Parathyroid adenoma (tissue), 2 donors: ENCODE data around the gene PPP1R1A.

Experiments
- H2AFZ ChIP-seq: fragments of 300-600 bp; sonication (generic); one replicate; pipeline ENCODE4 v1.7.0; 2017; ENCODE audit warnings: antibody characterized with exemption, mild to moderate bottlenecking
- H3K27ac ChIP-seq: fragments of 300-600 bp; sonication (generic); one replicate; pipeline ENCODE4 v1.7.0; 2017
- H3K27me3 ChIP-seq: fragments of 300-600 bp; sonication (generic); one replicate; pipeline ENCODE4 v1.7.0; 2017; ENCODE audit warnings: low read length; ENCODE audit not compliant: control insufficient read depth, insufficient read depth
- H3K36me3 ChIP-seq: fragments of 300-600 bp; sonication (generic); one replicate; pipeline ENCODE4 v1.7.0; 2017; ENCODE audit warnings: low read length; ENCODE audit not compliant: control insufficient read depth, insufficient read depth
- H3K4me1 ChIP-seq: fragments of 300-600 bp; sonication (generic); one replicate; pipeline ENCODE4 v1.7.0; 2017; ENCODE audit warnings: control low read depth
- H3K4me2 ChIP-seq: fragments of 300-600 bp; sonication (generic); one replicate; pipeline ENCODE4 v1.7.0; 2017; ENCODE audit warnings: low read length
- H3K4me3 ChIP-seq: fragments of 300-600 bp; sonication (generic); one replicate; pipeline ENCODE4 v1.7.0; 2017; ENCODE audit warnings: low read depth, low read length
- H3K79me2 ChIP-seq: fragments of 300-600 bp; sonication (generic); one replicate; pipeline ENCODE4 v1.7.0; 2017; ENCODE audit warnings: control low read depth
- H3K9ac ChIP-seq: fragments of 300-600 bp; sonication (generic); one replicate; pipeline ENCODE4 v1.7.0; 2017; ENCODE audit warnings: mild to moderate bottlenecking
- H3K9me3 ChIP-seq: fragments of 300-600 bp; sonication (generic); one replicate; pipeline ENCODE4 v1.7.0; 2017; ENCODE audit warnings: low read length; ENCODE audit not compliant: control insufficient read depth
- CTCF ChIP-seq: fragments of 300-600 bp; sonication (generic); IDR thresholded peaks from one replicate; pipeline ENCODE4 v1.7.0; 2017; ENCODE audit warnings: antibody characterized with exemption, mild to moderate bottlenecking
- donor health status: primary hyperparathyroidism.

PPP1R1A gene

DNA sequence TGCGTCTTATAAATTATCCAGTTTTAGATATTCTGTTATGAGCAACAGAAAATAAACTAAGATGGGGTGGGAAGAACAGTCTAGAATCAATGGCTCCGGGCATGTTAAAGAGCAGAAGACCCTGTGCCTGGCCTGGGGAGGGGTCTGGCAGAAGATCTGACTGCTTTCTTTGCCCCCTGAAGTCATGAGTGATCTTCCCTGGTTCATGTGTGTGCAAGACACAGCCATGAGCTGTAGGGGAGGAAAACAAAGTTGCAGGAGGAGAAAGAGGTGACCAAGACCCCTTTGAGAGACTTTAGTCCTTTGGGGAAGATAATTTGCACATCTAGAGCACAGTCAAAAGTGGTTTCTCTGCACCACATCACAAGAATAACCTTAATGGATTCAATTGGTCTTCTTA lies 41.5 kb upstream of the PPP1R1A start:
- Histone ChIP-seq H2AFZ (no peak overlapping the region), H3K4me3 (no peak overlapping the region), H3K79me2 (no peaks in the 10 kb centered on the region), H3K9me3 (no peaks in the 10 kb centered on the region), H3K36me3 (no peaks in the 10 kb centered on the region), H3K9ac (no peak overlapping the region), H3K27ac (no peak overlapping the region), H3K27me3 (no peaks in the 10 kb centered on the region), H3K4me1 (peaks cover 3% of the 10 kb centered on the region), H3K4me2 (no peak overlapping the region)
- TF ChIP-seq CTCF: no peak

- no peak overlapping the region for H3K9ac ChIP-seq
- H3K4me1 ChIP-seq: peaks cover 3% of the 10 kb centered on the region
- no peaks in the 10 kb centered on the region for H3K79me2 ChIP-seq
- no peaks in the 10 kb centered on the region for H3K27me3 ChIP-seq
- H3K4me3 ChIP-seq: no peak overlapping the region
- no peak for TF ChIP-seq CTCF
- no peak overlapping the region for H3K4me2 ChIP-seq
- H2AFZ ChIP-seq: no peak overlapping the region
- H3K9me3 ChIP-seq: no peaks in the 10 kb centered on the region
- H3K27ac ChIP-seq: no peak overlapping the region
- no peaks in the 10 kb centered on the region for H3K36me3 ChIP-seq
Measured at GRCh38 chr12:54628186-54628846, 39.9 kb upstream of the PPP1R1A start.

GRCh38 chr12:54627304-54627703 lies 38.8 kb upstream of the PPP1R1A start:
- no peak for TF ChIP-seq CTCF
- Histone ChIP-seq H3K9me3 (no peaks in the 10 kb centered on the region), H2AFZ (no peak overlapping the region), H3K27ac (no peak overlapping the region), H3K9ac (no peak overlapping the region), H3K4me3 (no peak overlapping the region), H3K4me1 (peaks cover 3% of the 10 kb centered on the region), H3K4me2 (no peak overlapping the region), H3K36me3 (no peaks in the 10 kb centered on the region), H3K27me3 (no peaks in the 10 kb centered on the region), H3K79me2 (no peaks in the 10 kb centered on the region)

GRCh38 chr12:54625598-54625997 lies 37.1 kb upstream of the PPP1R1A start:
- Histone ChIP-seq H3K79me2 (no peaks in the 10 kb centered on the region), H3K27ac (no peak overlapping the region), H3K4me3 (no peak overlapping the region), H3K4me1 (no peaks in the 10 kb centered on the region), H3K9me3 (no peaks in the 10 kb centered on the region), H3K9ac (no peak overlapping the region), H2AFZ (no peak overlapping the region), H3K4me2 (no peak overlapping the region), H3K27me3 (no peaks in the 10 kb centered on the region), H3K36me3 (no peaks in the 10 kb centered on the region)
- no peak for TF ChIP-seq CTCF
